Transverse colon (tissue), 3 donors: Measurements from ENCODE around the gene FAM110D.

Source experiments
- CTCF ChIP-seq, 5 experiments: fragments of 200-600 bp in 3 of 5; fragments of 450-650 bp in 2 of 5; sonication (generic) in 3 of 5; IDR thresholded peaks; 1 replicate in 2 of 5; 2 replicates in 3 of 5; pipeline ENCODE4 v1.5.1; 2016 to 2017; ENCODE audit warnings: antibody characterized with exemption in 5 of 5, inconsistent platforms in 3 of 5, mild to moderate bottlenecking in 2 of 5, moderate library complexity in 1 of 5
- POLR2A ChIP-seq: fragments of 450-650 bp; IDR thresholded peaks from one replicate; pipeline ENCODE4 v1.6.1; 2016; ENCODE audit warnings: antibody characterized with exemption, mild to moderate bottlenecking, moderate library complexity

DNA sequence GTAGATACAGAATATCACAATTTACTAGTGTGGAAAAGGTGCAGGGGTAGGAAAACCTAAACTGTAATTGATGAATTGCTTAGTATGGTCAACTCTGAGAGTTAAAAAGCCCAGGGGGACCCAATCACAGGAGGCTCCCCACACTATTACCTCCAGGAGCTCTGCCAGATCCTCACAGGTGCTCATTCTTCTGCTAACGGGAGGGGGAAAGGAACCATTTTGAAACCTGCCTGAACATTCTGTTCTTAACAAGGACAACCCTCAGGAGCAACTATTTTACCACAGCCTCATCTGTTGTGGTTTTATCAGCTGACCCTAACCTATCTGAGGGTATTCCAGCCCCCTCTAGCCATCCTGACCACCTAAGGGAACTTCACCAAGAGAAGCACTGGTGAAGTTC is 28.2 kb upstream of the FAM110D start:
- TF ChIP-seq CTCF (IDR thresholded peaks at IDR 0.05) (no peak), POLR2A (no peak)
